Hepatocyte (in vitro differentiated cells): ENCODE results near the gene CRACR2B.

Experiments
- EZH2 ChIP-seq: fragments of 200-600 bp; sonication (generic); IDR thresholded peaks from 2 replicates; pipeline ENCODE4 v1.6.1; 2016; ENCODE audit warnings: antibody characterized with exemption, mild to moderate bottlenecking, borderline replicate concordance
- EZH2phosphoT487 ChIP-seq: fragments of 200-600 bp; sonication (generic); IDR thresholded peaks from one replicate; pipeline ENCODE4 v1.6.1; 2018; ENCODE audit warnings: antibody characterized with exemption, mild to moderate bottlenecking, low read depth, moderate library complexity; ENCODE audit not compliant: unreplicated experiment, severe bottlenecking
- TF ChIP-seq, protein P1 (sequence below): fragments of 200-600 bp; sonication (generic); IDR thresholded peaks from 2 replicates; pipeline ENCODE4 v1.5.1; 2016; ENCODE audit warnings: antibody characterized with exemption, mild to moderate bottlenecking; ENCODE audit not compliant: poor library complexity

DNA sequence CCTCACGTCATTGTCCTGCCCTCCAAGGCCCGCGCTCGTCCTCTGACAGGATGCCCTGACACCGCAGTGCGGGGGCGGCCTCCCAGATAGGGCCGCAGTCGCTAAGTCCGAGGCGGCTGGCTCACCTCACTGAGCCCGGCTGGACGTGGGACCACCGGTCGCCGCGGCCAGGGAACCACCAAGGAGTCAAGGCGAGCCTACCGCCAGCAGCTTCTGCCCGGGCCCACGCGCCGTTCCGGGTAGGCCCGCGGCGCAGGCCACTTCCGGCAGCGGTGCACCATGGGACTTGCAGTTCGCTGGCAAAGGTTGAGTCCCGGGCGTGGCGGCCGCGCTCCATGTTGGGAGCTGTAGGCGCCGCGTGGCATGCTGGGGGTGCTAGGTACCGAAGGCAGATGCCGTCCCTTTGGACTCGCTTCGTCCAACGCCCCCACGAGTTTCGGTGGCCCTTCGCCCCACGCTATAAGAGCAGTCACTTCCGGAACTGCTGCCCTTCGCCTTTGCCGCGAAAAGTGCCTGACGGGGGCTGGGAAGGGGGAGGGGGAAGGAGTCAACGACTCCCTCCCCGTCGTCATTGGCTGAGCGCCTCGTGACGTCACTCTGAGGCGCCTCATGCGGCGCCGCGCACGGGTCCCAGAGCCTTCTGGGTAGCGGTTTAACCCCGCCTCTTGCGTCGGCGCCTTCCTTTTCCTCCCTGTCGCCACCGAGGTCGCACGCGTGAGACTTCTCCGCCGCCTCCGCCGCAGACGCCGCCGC is 18.3 kb upstream of the CRACR2B start, which contains the start of gene RPLP2:
- TF ChIP-seq, protein P1, sequence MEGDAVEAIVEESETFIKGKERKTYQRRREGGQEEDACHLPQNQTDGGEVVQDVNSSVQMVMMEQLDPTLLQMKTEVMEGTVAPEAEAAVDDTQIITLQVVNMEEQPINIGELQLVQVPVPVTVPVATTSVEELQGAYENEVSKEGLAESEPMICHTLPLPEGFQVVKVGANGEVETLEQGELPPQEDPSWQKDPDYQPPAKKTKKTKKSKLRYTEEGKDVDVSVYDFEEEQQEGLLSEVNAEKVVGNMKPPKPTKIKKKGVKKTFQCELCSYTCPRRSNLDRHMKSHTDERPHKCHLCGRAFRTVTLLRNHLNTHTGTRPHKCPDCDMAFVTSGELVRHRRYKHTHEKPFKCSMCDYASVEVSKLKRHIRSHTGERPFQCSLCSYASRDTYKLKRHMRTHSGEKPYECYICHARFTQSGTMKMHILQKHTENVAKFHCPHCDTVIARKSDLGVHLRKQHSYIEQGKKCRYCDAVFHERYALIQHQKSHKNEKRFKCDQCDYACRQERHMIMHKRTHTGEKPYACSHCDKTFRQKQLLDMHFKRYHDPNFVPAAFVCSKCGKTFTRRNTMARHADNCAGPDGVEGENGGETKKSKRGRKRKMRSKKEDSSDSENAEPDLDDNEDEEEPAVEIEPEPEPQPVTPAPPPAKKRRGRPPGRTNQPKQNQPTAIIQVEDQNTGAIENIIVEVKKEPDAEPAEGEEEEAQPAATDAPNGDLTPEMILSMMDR: no peak
- TF ChIP-seq EZH2 (no peak), EZH2phosphoT487 (no peak)
